HCT116 (cell line): Measurements from ENCODE around the gene PITPNC1. TPM values are rescaled to one million over a fixed set of nuclear protein-coding genes. Genes with fewer than 3 reads are reported as not detected.

Source experiments
- ATAC-seq: fragments of 200-7000 bp; cut with Tn5 transposase; 2 replicates; pipeline ENCODE4 v1.9.1; 2020; ENCODE audit warnings: mild to moderate bottlenecking, moderate library complexity
- BruUV-seq: library from RNA; stranded (reverse); fragments of 400-500 nt; replicated peaks from 2 replicates; lab custom pipeline; 2021; lab: Mats Ljungman, UMichigan
- CTCF ChIA-PET: fragments of 300-600 bp; sonication (Branson Sonifier 250); formaldehyde crosslinking; loops from one replicate; lab custom pipeline; 2021; ENCODE audit warnings: antibody characterized with exemption; lab: Charles Lee
- POLR2A ChIA-PET: fragments of 300-600, 350-600 bp; sonication (Branson Sonifier 250); formaldehyde crosslinking; loops from one replicate; lab custom pipeline; 2021; ENCODE audit warnings: antibody characterized with exemption; lab: Charles Lee
- RAD21 ChIA-PET, 2 experiments: fragments of 300-600 bp; sonication (Branson Sonifier 250); formaldehyde crosslinking; loops; one replicate each; lab custom pipeline; 2023; ENCODE audit warnings: low total read pairs in 2 of 2; ENCODE audit not compliant: uncharacterized antibody in 2 of 2, unreplicated experiment in 2 of 2, low non-redundant PET in 1 of 2; lab: Charles Lee
- DNase-seq: peaks from one replicate; pipeline ENCODE4 v3.0.0-alpha.2; 2010; ENCODE audit warnings: low read depth, low spot score
- H2AFZ ChIP-seq: fragments of 200-600 bp; shearing (Covaris generic), sonication (generic); 2 replicates; pipeline ENCODE4 v1.6.1; 2017; ENCODE audit warnings: low read depth, mixed run types, mixed read lengths, antibody characterized with exemption, low read length; ENCODE audit not compliant: poor library complexity, severe bottlenecking
- H3K27ac ChIP-seq: 2 replicates; pipeline ENCODE4 v1.5.1; 2012; ENCODE audit warnings: low read depth, low read length
- H3K27me3 ChIP-seq: fragments of 200-600 bp; sonication (generic); 2 replicates; pipeline ENCODE4 v1.6.1; 2016; ENCODE audit warnings: mixed run types, low read length, mixed read lengths; ENCODE audit not compliant: insufficient read depth
- H3K36me3 ChIP-seq, 2 experiments: fragments of 200-500 bp in 1 of 2; fragments of 200-600 bp in 1 of 2; sonication (Bioruptor generic) in 1 of 2; sonication (generic) in 1 of 2; 2 replicates each; pipeline versions ENCODE4 v1.5.1 to v1.6.1; 2014 to 2016; ENCODE audit warnings: low read length in 2 of 2, inconsistent platforms in 1 of 2, mixed read lengths in 1 of 2, mixed run types in 1 of 2; ENCODE audit not compliant: insufficient read depth in 2 of 2, control insufficient read depth in 1 of 2
- H3K4me1 ChIP-seq, 2 experiments: fragments of 200-600 bp in 1 of 2; sonication (generic) in 1 of 2; 2 replicates each; pipeline versions ENCODE4 v1.5.1 to v1.6.1; 2012 to 2017; ENCODE audit warnings: low read length in 2 of 2, inconsistent platforms in 1 of 2, mild to moderate bottlenecking in 1 of 2, mixed read lengths in 1 of 2, mixed run types in 1 of 2, moderate library complexity in 1 of 2; ENCODE audit not compliant: insufficient read depth in 2 of 2, control insufficient read depth in 1 of 2
- H3K4me2 ChIP-seq: fragments of 200-600 bp; sonication (generic); 2 replicates; pipeline ENCODE4 v1.6.1; 2017; ENCODE audit warnings: mixed run types, low read length, mixed read lengths
- H3K4me3 ChIP-seq, 2 experiments: fragments of 200-600 bp in 1 of 2; sonication (generic) in 1 of 2; replicated peaks in 1 of 2; 2 replicates each; pipeline ENCODE4 v1.5.1; 2011 to 2016; ENCODE audit warnings: low read length in 2 of 2, control low read depth in 1 of 2, low read depth in 1 of 2, mild to moderate bottlenecking in 1 of 2, mixed read lengths in 1 of 2, mixed run types in 1 of 2
- H3K79me2 ChIP-seq: fragments of 200-600 bp; sonication (generic); 2 replicates; pipeline ENCODE4 v1.6.1; 2017; ENCODE audit warnings: mild to moderate bottlenecking, mixed run types, low read length, moderate library complexity, mixed read lengths; ENCODE audit not compliant: insufficient read depth
- H3K9ac ChIP-seq: fragments of 200-600 bp; sonication (generic); 2 replicates; pipeline ENCODE4 v1.6.1; 2016; ENCODE audit warnings: low read length, mixed read lengths
- H3K9me2 ChIP-seq: fragments of 200-600 bp; sonication (generic), shearing (Covaris generic); 2 replicates; pipeline ENCODE4 v1.6.1; 2017; ENCODE audit warnings: mixed run types, mild to moderate bottlenecking, moderate library complexity; ENCODE audit not compliant: insufficient read depth
- H3K9me3 ChIP-seq, 2 experiments: fragments of 200-500 bp in 1 of 2; fragments of 200-600 bp in 1 of 2; sonication (Bioruptor generic) in 1 of 2; sonication (generic) in 1 of 2; 2 replicates each; pipeline ENCODE4 v1.6.1; 2014 to 2017; ENCODE audit warnings: low read length in 2 of 2, mixed read lengths in 2 of 2, inconsistent platforms in 1 of 2, low read depth in 1 of 2, mild to moderate bottlenecking in 1 of 2, mixed run types in 1 of 2, moderate library complexity in 1 of 2; ENCODE audit not compliant: control insufficient read depth in 1 of 2, insufficient read depth in 1 of 2
- H4K20me1 ChIP-seq: fragments of 200-600 bp; sonication (generic), shearing (Covaris generic); 2 replicates; pipeline ENCODE4 v1.6.1; 2017; ENCODE audit warnings: mixed run types, mild to moderate bottlenecking, moderate library complexity; ENCODE audit not compliant: insufficient read depth
- CEBPB ChIP-seq: IDR thresholded peaks from 2 replicates; pipeline ENCODE4 v1.6.1; 2012; ENCODE audit warnings: low read depth
- EZH2phosphoT487 ChIP-seq: fragments of 200-600 bp; IDR thresholded peaks from 2 replicates; pipeline ENCODE4 v1.6.1; 2018; ENCODE audit warnings: antibody characterized with exemption, borderline replicate concordance
- SP1 ChIP-seq: IDR thresholded peaks from 2 replicates; pipeline ENCODE4 v1.6.1; 2012; ENCODE audit warnings: low read depth
- YY1 ChIP-seq: IDR thresholded peaks from 2 replicates; pipeline ENCODE4 v1.6.1; 2011; ENCODE audit warnings: low read length, low read depth, moderate library complexity, mild to moderate bottlenecking; ENCODE audit not compliant: insufficient replicate concordance; ENCODE audit errors: extremely low read depth
- ZFX ChIP-seq: fragments of 450-650 bp; IDR thresholded peaks from 2 replicates; pipeline ENCODE4 v1.6.1; 2017
- ZNF274 ChIP-seq: fragments of 200-500 bp; sonication (Bioruptor generic); IDR thresholded peaks from 2 replicates; pipeline ENCODE4 v1.6.1; 2014; ENCODE audit warnings: mild to moderate bottlenecking, low read depth, low read length, inconsistent platforms
- intact Hi-C: fragments of 100-400 bp; cut with micrococcal nuclease; formaldehyde crosslinking; loops from 2 replicates; pipeline ENCODE4 v1.10.0; 2022
- total RNA-seq: library from RNA; stranded (reverse); gene quantifications from one replicate; pipeline ENCODE4 v1.2.1, GENCODE V29; 2021; ENCODE audit not compliant: unreplicated experiment
- TF ChIP-seq, protein P1 (sequence below): IDR thresholded peaks from 2 replicates; pipeline ENCODE4 v1.6.1; 2011; ENCODE audit warnings: mild to moderate bottlenecking, low read length, moderate library complexity; ENCODE audit not compliant: insufficient replicate concordance; ENCODE audit errors: extremely low read depth
- TF ChIP-seq, protein P2 (sequence below): IDR thresholded peaks from 2 replicates; pipeline ENCODE4 v1.6.1; 2012; ENCODE audit warnings: low read depth
- TF ChIP-seq, protein P3 (sequence below): IDR thresholded peaks from 2 replicates; pipeline ENCODE4 v1.6.1; 2012

The PITPNC1 gene
- total RNA-seq, 1 experiment from 2014 or later = 41.9 TPM

DNA sequence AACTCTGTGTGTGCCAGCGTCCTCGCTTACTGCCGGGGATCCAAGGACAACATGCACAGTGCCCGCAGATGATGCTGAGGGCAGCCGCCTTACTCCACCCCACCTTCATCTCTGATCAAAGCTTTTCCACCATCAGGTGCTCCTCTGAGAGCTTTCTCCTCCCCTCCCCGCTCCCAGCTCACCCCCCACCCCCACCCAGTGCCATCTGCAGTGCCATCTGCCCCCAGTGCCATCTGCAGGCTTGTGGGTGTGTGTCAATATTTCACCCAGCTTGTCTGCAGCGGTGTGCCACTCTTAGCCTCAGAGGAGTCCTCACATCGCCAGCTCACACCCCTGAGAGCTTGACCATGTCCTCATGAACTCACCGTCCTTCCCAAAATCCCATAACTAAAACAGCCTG lies 242.5 kb downstream of the PITPNC1 start:
- Histone ChIP-seq H3K27me3 (no peaks in the 10 kb centered on the region), H3K79me2 (no peaks in the 10 kb centered on the region), H3K9me2 (no peaks in the 10 kb centered on the region), H3K4me2 (no peak overlapping the region), H4K20me1 (no peaks in the 10 kb centered on the region), H3K27ac (no peak overlapping the region), H3K9ac (no peak overlapping the region), H3K4me3 (no peak overlapping the region), H3K9me3 (no peaks in the 10 kb centered on the region), H3K36me3 (no peaks in the 10 kb centered on the region), H2AFZ (no peak overlapping the region), H3K4me1 (no peaks in the 10 kb centered on the region)
- ChIA-PET POLR2A (no interaction called here), CTCF (no interaction called here), RAD21 (no interaction called here)
- intact Hi-C loops = no loop called here
- no TSS peak for BruUV-seq
- no peak for ATAC-seq
- no peak for DNase-seq
- TF ChIP-seq ZFX (no peak), CEBPB (no peak), EZH2phosphoT487 (no peak), ZNF274 (no peak), SP1 (no peak), YY1 (no peak)
- TF ChIP-seq, protein P1, sequence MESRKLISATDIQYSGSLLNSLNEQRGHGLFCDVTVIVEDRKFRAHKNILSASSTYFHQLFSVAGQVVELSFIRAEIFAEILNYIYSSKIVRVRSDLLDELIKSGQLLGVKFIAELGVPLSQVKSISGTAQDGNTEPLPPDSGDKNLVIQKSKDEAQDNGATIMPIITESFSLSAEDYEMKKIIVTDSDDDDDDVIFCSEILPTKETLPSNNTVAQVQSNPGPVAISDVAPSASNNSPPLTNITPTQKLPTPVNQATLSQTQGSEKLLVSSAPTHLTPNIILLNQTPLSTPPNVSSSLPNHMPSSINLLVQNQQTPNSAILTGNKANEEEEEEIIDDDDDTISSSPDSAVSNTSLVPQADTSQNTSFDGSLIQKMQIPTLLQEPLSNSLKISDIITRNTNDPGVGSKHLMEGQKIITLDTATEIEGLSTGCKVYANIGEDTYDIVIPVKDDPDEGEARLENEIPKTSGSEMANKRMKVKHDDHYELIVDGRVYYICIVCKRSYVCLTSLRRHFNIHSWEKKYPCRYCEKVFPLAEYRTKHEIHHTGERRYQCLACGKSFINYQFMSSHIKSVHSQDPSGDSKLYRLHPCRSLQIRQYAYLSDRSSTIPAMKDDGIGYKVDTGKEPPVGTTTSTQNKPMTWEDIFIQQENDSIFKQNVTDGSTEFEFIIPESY = no peak
- TF ChIP-seq, protein P2, sequence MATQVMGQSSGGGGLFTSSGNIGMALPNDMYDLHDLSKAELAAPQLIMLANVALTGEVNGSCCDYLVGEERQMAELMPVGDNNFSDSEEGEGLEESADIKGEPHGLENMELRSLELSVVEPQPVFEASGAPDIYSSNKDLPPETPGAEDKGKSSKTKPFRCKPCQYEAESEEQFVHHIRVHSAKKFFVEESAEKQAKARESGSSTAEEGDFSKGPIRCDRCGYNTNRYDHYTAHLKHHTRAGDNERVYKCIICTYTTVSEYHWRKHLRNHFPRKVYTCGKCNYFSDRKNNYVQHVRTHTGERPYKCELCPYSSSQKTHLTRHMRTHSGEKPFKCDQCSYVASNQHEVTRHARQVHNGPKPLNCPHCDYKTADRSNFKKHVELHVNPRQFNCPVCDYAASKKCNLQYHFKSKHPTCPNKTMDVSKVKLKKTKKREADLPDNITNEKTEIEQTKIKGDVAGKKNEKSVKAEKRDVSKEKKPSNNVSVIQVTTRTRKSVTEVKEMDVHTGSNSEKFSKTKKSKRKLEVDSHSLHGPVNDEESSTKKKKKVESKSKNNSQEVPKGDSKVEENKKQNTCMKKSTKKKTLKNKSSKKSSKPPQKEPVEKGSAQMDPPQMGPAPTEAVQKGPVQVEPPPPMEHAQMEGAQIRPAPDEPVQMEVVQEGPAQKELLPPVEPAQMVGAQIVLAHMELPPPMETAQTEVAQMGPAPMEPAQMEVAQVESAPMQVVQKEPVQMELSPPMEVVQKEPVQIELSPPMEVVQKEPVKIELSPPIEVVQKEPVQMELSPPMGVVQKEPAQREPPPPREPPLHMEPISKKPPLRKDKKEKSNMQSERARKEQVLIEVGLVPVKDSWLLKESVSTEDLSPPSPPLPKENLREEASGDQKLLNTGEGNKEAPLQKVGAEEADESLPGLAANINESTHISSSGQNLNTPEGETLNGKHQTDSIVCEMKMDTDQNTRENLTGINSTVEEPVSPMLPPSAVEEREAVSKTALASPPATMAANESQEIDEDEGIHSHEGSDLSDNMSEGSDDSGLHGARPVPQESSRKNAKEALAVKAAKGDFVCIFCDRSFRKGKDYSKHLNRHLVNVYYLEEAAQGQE = no peak
- TF ChIP-seq, protein P3, sequence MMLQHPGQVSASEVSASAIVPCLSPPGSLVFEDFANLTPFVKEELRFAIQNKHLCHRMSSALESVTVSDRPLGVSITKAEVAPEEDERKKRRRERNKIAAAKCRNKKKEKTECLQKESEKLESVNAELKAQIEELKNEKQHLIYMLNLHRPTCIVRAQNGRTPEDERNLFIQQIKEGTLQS = no peak
